Activated T-helper 1 cell treated with anti-CD3 and anti-CD28 coated beads, Interleukin-12 subunit alpha, Interleukin-12 subunit beta, Interleukin-2, Interleukin-4 antibody, amounts not matched to agents 30 ng/mL and 10 ng/mL and 1 ng/mL, durations not matched to agents 14 hours and 24 hours and 36 hours (primary cell): Measurements from ENCODE around the gene C1RL. TPM values are rescaled to one million over a fixed set of nuclear protein-coding genes. Genes with fewer than 3 reads are reported as not detected.
A peak's percentile ranks its signal among the peaks of the same experiment; 100 is the strongest.

Source experiments
- DNase-seq: peaks from one replicate; pipeline ENCODE4 v3.0.0; 2021; ENCODE audit warnings: low spot score
- H3K27ac Mint-ChIP-seq: one replicate; pipeline ENCODE4 v1.8.0; 2021; ENCODE audit warnings: mild to moderate bottlenecking, mixed read lengths
- H3K27me3 Mint-ChIP-seq: one replicate; pipeline ENCODE4 v1.8.0; 2022; ENCODE audit warnings: mild to moderate bottlenecking, moderate library complexity, mixed read lengths; ENCODE audit not compliant: insufficient read depth
- H3K36me3 Mint-ChIP-seq: one replicate; pipeline ENCODE4 v1.8.0; 2021; ENCODE audit warnings: low read depth, mixed read lengths
- H3K4me1 Mint-ChIP-seq: one replicate; pipeline ENCODE4 v1.8.0; 2021; ENCODE audit warnings: low read depth, mixed read lengths
- H3K4me3 Mint-ChIP-seq: one replicate; pipeline ENCODE4 v1.8.0; 2021; ENCODE audit warnings: mild to moderate bottlenecking, moderate library complexity, mixed read lengths
- H3K9me3 Mint-ChIP-seq: one replicate; pipeline ENCODE4 v1.8.0; 2021; ENCODE audit warnings: mixed read lengths
- intact Hi-C: fragments of 100-400 bp; cut with micrococcal nuclease; formaldehyde crosslinking; loops from one replicate; pipeline ENCODE4 v1.15.1; 2024
- total RNA-seq: library from RNA; stranded (reverse); gene quantifications from 2 replicates; pipeline ENCODE4 v1.2.3, GENCODE V29; 2022

C1RL gene
- total RNA-seq, 1 donor from 2014 or later, result 21.5 TPM

GRCh38 chr12:7106082-7106481 is 2.9 kb downstream of the C1RL start:
- H3K4me3 Mint-ChIP-seq, result peak overlapping the region; percentile 38

GRCh38 chr12:7103837-7104584 is 5.0 kb downstream of the C1RL start:
- Mint-ChIP-seq H3K27ac (no peak overlapping the region), H3K4me1 (peaks cover 30% of the 10 kb centered on the region), H3K4me3 (no peak overlapping the region), H3K9me3 (peaks cover 15% of the 10 kb centered on the region), H3K27me3 (no peaks in the 10 kb centered on the region), H3K36me3 (peaks cover 32% of the 10 kb centered on the region)
- intact Hi-C loops, result no loop called here
- DNase-seq, result no peak

More at GRCh38 chr12:7106082-7106481, 2.9 kb downstream of the C1RL start:
- Mint-ChIP-seq H3K27me3 (no peaks in the 10 kb centered on the region), H3K9me3 (peaks cover 15% of the 10 kb centered on the region), H3K4me1 (peaks cover 50% of the 10 kb centered on the region), H3K27ac (no peak overlapping the region), H3K36me3 (peaks cover 27% of the 10 kb centered on the region)
- intact Hi-C loops, result loop anchor here (5.0 kb wide), 2 partner anchors 234 to 254 kb away; partner anchors contain the start of genes CDCA3, SPSB2 and USP5
- no peak for DNase-seq

GRCh38 chr12:7102582-7102981 is 6.4 kb downstream of the C1RL start:
- no peak overlapping the region for H3K4me3 Mint-ChIP-seq
- peaks cover 36% of the 10 kb centered on the region for H3K36me3 Mint-ChIP-seq
- H3K9me3 Mint-ChIP-seq, result peaks cover 15% of the 10 kb centered on the region
- no peaks in the 10 kb centered on the region for H3K27me3 Mint-ChIP-seq
- intact Hi-C loops, result no loop called here
- DNase-seq, result no peak
- peaks cover 23% of the 10 kb centered on the region for H3K4me1 Mint-ChIP-seq
- H3K27ac Mint-ChIP-seq, result peak overlapping the region; percentile 42

DNA sequence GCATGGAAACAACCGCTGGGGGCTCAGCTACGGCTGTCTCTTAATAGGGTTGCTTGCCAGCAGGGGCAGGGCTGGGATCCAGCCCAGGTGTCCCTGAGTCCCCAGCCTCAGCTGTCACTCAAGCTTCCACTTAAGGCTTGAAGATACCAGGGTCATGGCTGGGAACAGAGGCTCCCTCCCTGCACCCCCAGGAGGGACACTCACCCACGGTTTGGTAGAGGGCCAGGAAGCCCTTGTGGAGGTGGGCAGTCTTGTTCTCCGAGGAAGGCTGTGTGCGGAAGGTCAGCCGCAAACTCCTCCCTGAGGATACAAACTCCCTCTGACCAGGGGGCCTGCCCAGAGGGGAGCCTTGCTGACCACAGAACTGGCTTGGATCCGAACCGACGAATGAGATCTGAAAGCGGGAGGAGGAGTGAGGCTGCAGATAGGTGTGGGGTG is 7.3 kb downstream of the C1RL start:
- H3K9me3 Mint-ChIP-seq, result peaks cover 14% of the 10 kb centered on the region
- no peak overlapping the region for H3K27ac Mint-ChIP-seq
- H3K4me3 Mint-ChIP-seq, result no peak overlapping the region
- intact Hi-C loops, result no loop called here
- no peak for DNase-seq
- peaks cover 22% of the 10 kb centered on the region for H3K4me1 Mint-ChIP-seq
- H3K36me3 Mint-ChIP-seq, result peaks cover 35% of the 10 kb centered on the region
- no peaks in the 10 kb centered on the region for H3K27me3 Mint-ChIP-seq

- Mint-ChIP-seq H3K27ac (no peak overlapping the region), H3K36me3 (peaks cover 30% of the 10 kb centered on the region)
- intact Hi-C loops, result no loop called here
These were observed 7.8 kb downstream of the C1RL start for GRCh38 chr12:7101047-7101693.

DNA sequence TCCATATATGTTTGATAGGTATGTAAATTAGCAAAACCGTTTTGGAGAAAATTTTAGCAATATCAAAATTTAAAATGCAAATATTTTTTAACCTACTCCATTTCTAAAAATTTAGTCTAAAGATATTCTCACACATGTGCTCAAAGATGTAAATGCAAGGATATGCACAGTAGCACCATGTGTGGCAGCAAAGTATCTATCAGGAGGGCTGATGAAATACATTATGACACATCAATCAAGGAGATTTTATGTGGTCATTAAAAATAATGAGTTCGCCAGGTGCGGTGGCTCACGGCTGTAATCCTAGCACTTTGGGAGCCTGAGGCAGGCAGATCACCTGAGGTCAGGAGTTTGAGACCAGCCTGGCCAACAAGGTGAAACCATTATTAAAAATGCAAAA is 8.8 kb downstream of the C1RL start:
- Mint-ChIP-seq H3K4me1 (peaks cover 10% of the 10 kb centered on the region), H3K9me3 (no peaks in the 10 kb centered on the region), H3K27ac (no peak overlapping the region), H3K36me3 (peaks cover 22% of the 10 kb centered on the region), H3K27me3 (no peaks in the 10 kb centered on the region), H3K4me3 (no peak overlapping the region)
- no peak for DNase-seq
- intact Hi-C loops, result no loop called here

More at GRCh38 chr12:7101047-7101693, 7.8 kb downstream of the C1RL start:
- peaks cover 9% of the 10 kb centered on the region for H3K9me3 Mint-ChIP-seq
- no peak for DNase-seq
- H3K27me3 Mint-ChIP-seq, result no peaks in the 10 kb centered on the region
- peaks cover 17% of the 10 kb centered on the region for H3K4me1 Mint-ChIP-seq
- no peak overlapping the region for H3K4me3 Mint-ChIP-seq

DNA sequence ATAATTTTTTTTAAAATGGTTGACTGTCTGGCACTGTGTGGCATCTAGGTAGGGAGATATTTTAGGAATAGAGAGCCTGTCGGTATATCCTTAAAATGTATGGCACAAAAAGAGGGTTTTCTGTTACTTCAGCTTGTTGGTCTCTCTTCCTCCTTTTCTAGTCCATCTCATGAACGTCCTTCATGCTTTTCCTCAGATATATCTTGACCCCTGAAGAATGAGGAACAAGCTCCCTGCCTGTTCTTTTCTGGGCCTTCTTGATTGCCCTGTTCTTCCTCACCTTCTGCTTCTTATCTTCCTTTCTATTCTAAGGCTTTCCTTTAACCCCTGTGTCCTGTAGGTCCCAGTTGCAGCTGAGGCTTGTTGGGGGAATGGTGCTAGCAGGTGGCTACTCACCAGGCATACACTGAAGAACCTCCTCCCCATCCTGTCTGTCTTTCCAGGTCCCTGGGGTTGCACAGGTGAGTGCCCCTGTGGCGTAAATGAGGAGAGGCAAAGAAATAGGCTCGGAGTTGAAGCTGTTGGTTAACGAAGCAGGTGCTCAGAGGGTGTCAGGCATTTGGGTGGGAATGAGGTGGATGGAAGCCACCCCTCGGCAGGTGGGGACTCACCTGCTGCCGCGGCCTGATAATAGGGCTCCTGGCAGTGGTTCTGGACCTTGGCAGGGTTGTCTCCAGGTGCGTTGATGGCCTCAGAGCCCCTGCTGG is 9.6 kb downstream of the C1RL start:
- no peak for DNase-seq
- Mint-ChIP-seq H3K27me3 (no peaks in the 10 kb centered on the region), H3K36me3 (peaks cover 22% of the 10 kb centered on the region), H3K27ac (no peak overlapping the region), H3K4me1 (peaks cover 10% of the 10 kb centered on the region), H3K4me3 (no peak overlapping the region), H3K9me3 (no peaks in the 10 kb centered on the region)
- intact Hi-C loops, result no loop called here

DNA sequence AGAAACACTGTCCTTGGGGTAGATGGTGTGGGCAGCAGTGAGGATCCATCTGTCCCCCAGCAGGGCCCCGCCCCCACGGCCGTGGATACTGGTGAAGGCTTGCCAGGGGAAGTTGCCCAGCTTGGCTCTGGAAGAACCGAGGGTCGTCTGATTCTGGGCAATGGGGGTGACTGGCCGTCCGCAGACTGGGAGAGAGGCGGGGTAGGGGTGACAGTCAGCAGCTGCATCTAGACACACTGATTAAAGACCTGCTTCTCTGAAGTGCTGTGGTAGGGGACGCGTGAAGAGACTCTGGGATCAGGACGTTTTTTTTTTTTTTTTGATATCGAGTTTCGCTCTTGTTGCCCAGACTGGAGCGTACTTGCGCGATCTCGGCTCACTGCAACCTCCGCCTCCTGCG is 12.0 kb downstream of the C1RL start:
- Mint-ChIP-seq H3K4me1 (peaks cover 8% of the 10 kb centered on the region), H3K27me3 (peaks cover 6% of the 10 kb centered on the region), H3K27ac (no peak overlapping the region), H3K4me3 (no peak overlapping the region), H3K36me3 (peaks cover 11% of the 10 kb centered on the region), H3K9me3 (no peaks in the 10 kb centered on the region)
- no peak for DNase-seq
- intact Hi-C loops, result no loop called here

GRCh38 chr12:7096006-7096932 is 12.7 kb downstream of the C1RL start:
- Mint-ChIP-seq H3K9me3 (no peaks in the 10 kb centered on the region), H3K4me1 (peaks cover 8% of the 10 kb centered on the region), H3K27me3 (peaks cover 6% of the 10 kb centered on the region), H3K36me3 (peaks cover 11% of the 10 kb centered on the region), H3K27ac (no peak overlapping the region), H3K4me3 (no peak overlapping the region)
- intact Hi-C loops, result no loop called here
- DNase-seq, result no peak

DNA sequence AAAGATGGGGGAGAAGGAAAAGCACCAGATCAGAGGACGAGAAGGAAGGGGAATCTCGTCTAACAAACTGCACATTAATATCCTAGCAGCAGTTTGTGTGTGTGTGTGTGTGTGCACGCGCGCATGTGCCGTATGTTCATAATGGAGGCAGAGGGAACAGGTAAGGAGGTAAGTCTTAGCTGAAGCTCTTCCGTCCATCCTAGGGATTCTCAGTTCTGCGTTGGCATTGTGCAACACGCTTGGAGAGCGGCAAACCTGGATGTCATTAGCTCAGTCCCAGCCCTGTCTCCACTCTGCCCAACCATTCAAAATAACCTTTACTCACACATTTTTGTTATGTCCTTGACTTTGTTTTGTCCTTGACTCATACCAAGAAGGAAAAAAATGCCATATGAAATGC is 15.1 kb downstream of the C1RL start:
- intact Hi-C loops, result loop anchor here (2.0 to 5.0 kb wide), 2 partner anchors 75 to 122 kb away; partner anchors contain the start of genes EMG1, LPCAT3 and PHB2
- DNase-seq, result no peak
- Mint-ChIP-seq H3K27me3 (peaks cover 6% of the 10 kb centered on the region), H3K4me3 (no peak overlapping the region), H3K4me1 (peaks cover 8% of the 10 kb centered on the region), H3K36me3 (peaks cover 6% of the 10 kb centered on the region), H3K27ac (no peak overlapping the region), H3K9me3 (no peaks in the 10 kb centered on the region)

- no peak overlapping the region for H3K4me3 Mint-ChIP-seq
- intact Hi-C loops, result loop anchor here (2.0 to 5.0 kb wide), 2 partner anchors 75 to 121 kb away; partner anchors contain the start of genes EMG1, LPCAT3 and PHB2
- DNase-seq, result no peak
These were observed 15.5 kb downstream of the C1RL start for GRCh38 chr12:7093486-7093885.

GRCh38 chr12:7092986-7093460 is 16.0 kb downstream of the C1RL start:
- peaks cover 6% of the 10 kb centered on the region for H3K27me3 Mint-ChIP-seq
- H3K27ac Mint-ChIP-seq, result no peak overlapping the region
- H3K4me1 Mint-ChIP-seq, result peaks cover 8% of the 10 kb centered on the region
- no peak for DNase-seq
- H3K9me3 Mint-ChIP-seq, result no peaks in the 10 kb centered on the region
- H3K36me3 Mint-ChIP-seq, result no peaks in the 10 kb centered on the region
- no peak overlapping the region for H3K4me3 Mint-ChIP-seq
- intact Hi-C loops, result loop anchor here (1.0 to 5.0 kb wide), 6 partner anchors 15 to 169 kb away; partner anchors contain the start of genes C12orf57, EMG1, LPCAT3 and PHB2

More at GRCh38 chr12:7093486-7093885, 15.5 kb downstream of the C1RL start:
- Mint-ChIP-seq H3K4me1 (peaks cover 8% of the 10 kb centered on the region), H3K27ac (no peak overlapping the region), H3K36me3 (peaks cover 3% of the 10 kb centered on the region), H3K9me3 (no peaks in the 10 kb centered on the region), H3K27me3 (peaks cover 6% of the 10 kb centered on the region)
